ENCODE measurements around the gene GLIS1. TPM values are rescaled to one million over a fixed set of nuclear protein-coding genes. Genes with fewer than 3 reads are reported as not detected.

Gene GLIS1
- total RNA-seq, 1 experiment from 2014 or later: 0.24 TPM

- ATAC-seq (no peak), DNase-seq (ENCODE audit: low spot score) (no peak)
- H3K27me3 Mint-ChIP-seq (ENCODE audit: low read depth): no peaks in the 10 kb centered on the region
- H3K4me3 Mint-ChIP-seq: no peak overlapping the region
- POLR2A ChIA-PET: interaction anchor here (0.6 kb wide), 1 partner anchor 706 kb away, joined by 3 read pairs; no protein-coding TSS in a partner anchor
- peaks cover 50% of the 10 kb centered on the region for H3K36me3 Mint-ChIP-seq
- no peak overlapping the region for H3K27ac Mint-ChIP-seq
- no peaks in the 10 kb centered on the region for H3K9me3 Mint-ChIP-seq
- TF ChIP-seq, protein P1, sequence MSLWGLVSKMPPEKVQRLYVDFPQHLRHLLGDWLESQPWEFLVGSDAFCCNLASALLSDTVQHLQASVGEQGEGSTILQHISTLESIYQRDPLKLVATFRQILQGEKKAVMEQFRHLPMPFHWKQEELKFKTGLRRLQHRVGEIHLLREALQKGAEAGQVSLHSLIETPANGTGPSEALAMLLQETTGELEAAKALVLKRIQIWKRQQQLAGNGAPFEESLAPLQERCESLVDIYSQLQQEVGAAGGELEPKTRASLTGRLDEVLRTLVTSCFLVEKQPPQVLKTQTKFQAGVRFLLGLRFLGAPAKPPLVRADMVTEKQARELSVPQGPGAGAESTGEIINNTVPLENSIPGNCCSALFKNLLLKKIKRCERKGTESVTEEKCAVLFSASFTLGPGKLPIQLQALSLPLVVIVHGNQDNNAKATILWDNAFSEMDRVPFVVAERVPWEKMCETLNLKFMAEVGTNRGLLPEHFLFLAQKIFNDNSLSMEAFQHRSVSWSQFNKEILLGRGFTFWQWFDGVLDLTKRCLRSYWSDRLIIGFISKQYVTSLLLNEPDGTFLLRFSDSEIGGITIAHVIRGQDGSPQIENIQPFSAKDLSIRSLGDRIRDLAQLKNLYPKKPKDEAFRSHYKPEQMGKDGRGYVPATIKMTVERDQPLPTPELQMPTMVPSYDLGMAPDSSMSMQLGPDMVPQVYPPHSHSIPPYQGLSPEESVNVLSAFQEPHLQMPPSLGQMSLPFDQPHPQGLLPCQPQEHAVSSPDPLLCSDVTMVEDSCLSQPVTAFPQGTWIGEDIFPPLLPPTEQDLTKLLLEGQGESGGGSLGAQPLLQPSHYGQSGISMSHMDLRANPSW (CRISPR knock-in tag; conservative IDR thresholded peaks at IDR 0.05; ENCODE audit: low read depth): no peak
- TF ChIP-seq GABPB1 (CRISPR knock-in tag; IDR thresholded peaks at IDR 0.05): no peak
- TF ChIP-seq ESRRA (CRISPR knock-in tag; IDR thresholded peaks at IDR 0.05; ENCODE audit: borderline replicate concordance): no peak
- TF ChIP-seq ZNF532 (CRISPR knock-in tag; IDR thresholded peaks at IDR 0.05; ENCODE audit: borderline replicate concordance): no peak
- no peak for TF ChIP-seq NR2C2 (CRISPR knock-in tag; IDR thresholded peaks at IDR 0.05)
- no peak for TF ChIP-seq FOXP1 (CRISPR knock-in tag; IDR thresholded peaks at IDR 0.05; ENCODE audit: borderline replicate concordance)
- no peak for TF ChIP-seq CBFB (CRISPR knock-in tag; IDR thresholded peaks at IDR 0.05; ENCODE audit: low read depth)
- no peak for TF ChIP-seq IRF1 (CRISPR knock-in tag; IDR thresholded peaks at IDR 0.05)
- TF ChIP-seq FOXJ3 (CRISPR knock-in tag; IDR thresholded peaks at IDR 0.05; ENCODE audit: borderline replicate concordance): no peak
- TF ChIP-seq ZNF219 (CRISPR knock-in tag; IDR thresholded peaks at IDR 0.05; ENCODE audit: borderline replicate concordance): no peak
- TF ChIP-seq NFATC4 (CRISPR knock-in tag; IDR thresholded peaks at IDR 0.05): no peak
- no peak for TF ChIP-seq ZNF281 (CRISPR knock-in tag; IDR thresholded peaks at IDR 0.05)
- TF ChIP-seq SMAD3 (CRISPR knock-in tag; IDR thresholded peaks at IDR 0.05; ENCODE audit: borderline replicate concordance): no peak
- CTCF ChIA-PET: no interaction called here
- no peaks in the 10 kb centered on the region for H3K4me1 Mint-ChIP-seq
These were observed 44.1 kb upstream of the GLIS1 start for GRCh38 chr1:53783056-53783455.

DNA sequence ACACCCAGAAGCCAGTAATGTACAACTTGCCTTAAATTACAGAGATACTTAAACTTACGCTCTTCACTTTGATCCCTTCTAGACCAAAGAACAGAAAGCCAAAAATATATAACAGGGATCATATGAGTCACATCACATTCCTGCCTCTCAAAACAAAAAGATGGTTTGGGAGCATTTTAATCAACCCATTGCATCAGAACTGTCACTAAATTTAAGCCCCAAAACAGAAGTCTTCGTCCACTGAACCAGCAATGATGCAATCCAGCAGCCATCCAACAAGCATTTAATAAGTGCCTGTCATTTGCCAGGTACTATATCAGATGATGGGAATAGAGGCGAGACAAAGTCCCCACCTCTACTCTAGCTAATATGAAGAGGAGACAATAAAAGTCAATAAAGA, 42.7 kb upstream of the GLIS1 start:
- no peak for ATAC-seq

More for the DNA sequence above, 42.7 kb upstream of the GLIS1 start:
- H3K27me3 Mint-ChIP-seq (ENCODE audit: low read depth): no peaks in the 10 kb centered on the region
- POLR2A ChIA-PET: no interaction called here
- H3K27ac Mint-ChIP-seq: no peak overlapping the region
- TF ChIP-seq HMGA2 (CRISPR knock-in tag; IDR thresholded peaks at IDR 0.05): no peak
- TF ChIP-seq GRHL2 (CRISPR knock-in tag; IDR thresholded peaks at IDR 0.05; ENCODE audit: insufficient replicate concordance, severe bottlenecking): no peak
- no peak for TF ChIP-seq EMX1 (CRISPR knock-in tag; IDR thresholded peaks at IDR 0.05)
- H3K9me3 Mint-ChIP-seq: no peaks in the 10 kb centered on the region
- no peak overlapping the region for H3K4me3 Mint-ChIP-seq
- H3K36me3 Mint-ChIP-seq: peaks cover 51% of the 10 kb centered on the region
- no peaks in the 10 kb centered on the region for H3K4me1 Mint-ChIP-seq
- CTCF ChIA-PET: no interaction called here
- no peak for DNase-seq (ENCODE audit: low spot score)
